ENCODE results near the gene SEMA6B.

Gene SEMA6B

GRCh38 chr19:4582980-4583842 lies 23.7 kb upstream of the SEMA6B start:
- DNase-seq (ENCODE audit: low read depth): no peak
- no peak for TF ChIP-seq CTCF (conservative IDR thresholded peaks at IDR 0.05; ENCODE audit: low read depth, low read length)
- H3K4me3 ChIP-seq (ENCODE audit: low read length): no peak overlapping the region

GRCh38 chr19:4581666-4582553 lies 22.4 kb upstream of the SEMA6B start:
- no peak for TF ChIP-seq CTCF (conservative IDR thresholded peaks at IDR 0.05; ENCODE audit: low read depth, low read length)
- DNase-seq (ENCODE audit: low read depth): no peak
- H3K4me3 ChIP-seq (ENCODE audit: low read length): peak overlapping the region; percentile 23

- DNase-seq (ENCODE audit: low read depth): no peak
- TF ChIP-seq CTCF (conservative IDR thresholded peaks at IDR 0.05; ENCODE audit: low read depth, low read length): no peak
- H3K4me3 ChIP-seq (ENCODE audit: low read length): peak overlapping the region; percentile 67
Measured at GRCh38 chr19:4580961-4581665, 21.6 kb upstream of the SEMA6B start.

GRCh38 chr19:4580021-4580901 lies 20.8 kb upstream of the SEMA6B start:
- peak overlapping the region; percentile 67 for H3K4me3 ChIP-seq (ENCODE audit: low read length)
- TF ChIP-seq CTCF (conservative IDR thresholded peaks at IDR 0.05; ENCODE audit: low read depth, low read length): peak; percentile 43
- DNase-seq (ENCODE audit: low read depth): no peak

- DNase-seq (ENCODE audit: low read depth): no peak
- TF ChIP-seq CTCF (conservative IDR thresholded peaks at IDR 0.05; ENCODE audit: low read depth, low read length): no peak
Measured at GRCh38 chr19:4579389-4579788, 19.9 kb upstream of the SEMA6B start.

More at GRCh38 chr19:4579389-4579788, 19.9 kb upstream of the SEMA6B start:
- H3K4me3 ChIP-seq (ENCODE audit: low read length): no peak overlapping the region
